ENCODE data around the gene PHACTR1.

The PHACTR1 gene

GRCh38 chr6:12804952-12805645 lies 88.5 kb downstream of the PHACTR1 start:
- no peak for DNase-seq

- DNase-seq = no peak
These were observed 89.6 kb downstream of the PHACTR1 start for GRCh38 chr6:12806136-12806535.

- no peak for DNase-seq
These were observed 90.2 kb downstream of the PHACTR1 start for GRCh38 chr6:12806796-12807195.

- DNase-seq = no peak
These were observed 95.0 kb downstream of the PHACTR1 start for GRCh38 chr6:12811519-12811918.

- no peak for DNase-seq
These were observed 96.8 kb downstream of the PHACTR1 start for GRCh38 chr6:12813321-12813720.

- no peak for DNase-seq
These were observed 97.4 kb downstream of the PHACTR1 start for GRCh38 chr6:12814015-12814414.

- no peak for DNase-seq
These were observed 98.5 kb downstream of the PHACTR1 start for GRCh38 chr6:12815089-12815488.

GRCh38 chr6:12815884-12816600 lies 99.5 kb downstream of the PHACTR1 start:
- DNase-seq = no peak

- no peak for DNase-seq
These were observed 101.8 kb downstream of the PHACTR1 start for GRCh38 chr6:12818324-12818723.

GRCh38 chr6:12823847-12824246 lies 107.3 kb downstream of the PHACTR1 start:
- no peak for DNase-seq

GRCh38 chr6:12826584-12826983 lies 110.0 kb downstream of the PHACTR1 start:
- DNase-seq = no peak

GRCh38 chr6:12827921-12828320 lies 111.4 kb downstream of the PHACTR1 start:
- DNase-seq = no peak

GRCh38 chr6:12832226-12832735 lies 115.7 kb downstream of the PHACTR1 start:
- DNase-seq = no peak

- no peak for DNase-seq
These were observed 119.4 kb downstream of the PHACTR1 start for GRCh38 chr6:12836009-12836408.

- no peak for DNase-seq
These were observed 125.1 kb downstream of the PHACTR1 start for GRCh38 chr6:12841619-12842018.

- DNase-seq = no peak
These were observed 125.5 kb downstream of the PHACTR1 start for GRCh38 chr6:12842114-12842513.

- DNase-seq = no peak
These were observed 126.1 kb downstream of the PHACTR1 start for GRCh38 chr6:12842658-12843057.

GRCh38 chr6:12844284-12845223 lies 128.0 kb downstream of the PHACTR1 start:
- DNase-seq = no peak

- DNase-seq = no peak
These were observed 128.8 kb downstream of the PHACTR1 start for GRCh38 chr6:12845224-12846004.

GRCh38 chr6:12848964-12849808 lies 132.6 kb downstream of the PHACTR1 start:
- DNase-seq = no peak

GRCh38 chr6:12849809-12850198 lies 133.2 kb downstream of the PHACTR1 start:
- no peak for DNase-seq

Measured in stimulated activated CD4-positive, alpha-beta T cell treated with anti-CD3 and anti-CD28 coated beads, Interleukin-4, amount 100 ng/mL, for 1 hour (primary cell).